GM03348 (cell line): ENCODE data around the gene ANO2.

ENCODE experiments used
- DNase-seq: peaks from one replicate; pipeline ENCODE4 v3.0.0; 2012; ENCODE audit warnings: low spot score

The ANO2 gene

DNA sequence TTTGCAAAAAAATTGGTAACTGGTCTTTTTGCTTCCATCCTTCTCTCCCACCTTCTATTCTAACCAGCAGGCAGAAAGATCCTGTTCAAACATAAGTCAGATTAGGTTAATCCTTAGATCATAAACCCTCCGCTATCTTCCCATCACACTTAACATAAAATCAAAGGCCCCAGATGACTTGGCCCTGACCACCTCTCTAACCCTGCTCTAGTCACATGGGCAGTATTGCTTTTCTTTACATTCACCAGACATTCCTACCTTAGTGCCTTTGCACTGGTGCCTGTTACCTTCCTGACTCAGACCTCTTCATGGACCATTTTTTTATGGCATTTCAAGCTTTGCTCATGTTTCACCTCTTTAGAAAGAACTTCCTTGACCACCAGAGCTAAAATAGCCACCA, 429.6 kb downstream of the ANO2 start:
- DNase-seq = no peak

GRCh38 chr12:5514545-5514944, 430.5 kb downstream of the ANO2 start:
- DNase-seq = no peak

- no peak for DNase-seq
Observed at GRCh38 chr12:5514016-5514415, 431.0 kb downstream of the ANO2 start.

GRCh38 chr12:5513406-5513805, 431.7 kb downstream of the ANO2 start:
- DNase-seq = no peak
